ENCODE results near the gene NAA15.
"Not testable (repeated sequence)": the region's sequence is repeated elsewhere in the genome, so short reads cannot be mapped to it uniquely, and the experiment has no call there.

Gene NAA15

DNA sequence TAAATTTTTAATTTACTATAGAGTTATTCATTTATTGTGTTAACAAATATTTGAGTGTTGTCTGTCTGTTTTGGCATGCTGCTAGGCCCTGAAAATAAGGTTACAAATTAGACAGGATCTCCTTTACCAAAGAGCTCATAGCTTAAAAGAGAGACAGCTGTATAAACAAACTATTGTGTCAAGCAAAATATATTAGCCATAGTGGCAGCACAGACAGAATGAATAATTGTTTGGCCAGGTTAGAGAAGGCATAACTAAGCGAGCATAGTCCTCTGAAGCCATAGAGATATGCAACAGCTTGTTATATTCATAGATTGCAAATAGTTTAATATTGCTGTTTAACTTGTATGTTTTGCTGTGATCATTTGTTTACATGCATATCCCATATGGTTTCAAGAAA lies 67.7 kb downstream of the NAA15 start:
- no peak for DNase-seq

DNA sequence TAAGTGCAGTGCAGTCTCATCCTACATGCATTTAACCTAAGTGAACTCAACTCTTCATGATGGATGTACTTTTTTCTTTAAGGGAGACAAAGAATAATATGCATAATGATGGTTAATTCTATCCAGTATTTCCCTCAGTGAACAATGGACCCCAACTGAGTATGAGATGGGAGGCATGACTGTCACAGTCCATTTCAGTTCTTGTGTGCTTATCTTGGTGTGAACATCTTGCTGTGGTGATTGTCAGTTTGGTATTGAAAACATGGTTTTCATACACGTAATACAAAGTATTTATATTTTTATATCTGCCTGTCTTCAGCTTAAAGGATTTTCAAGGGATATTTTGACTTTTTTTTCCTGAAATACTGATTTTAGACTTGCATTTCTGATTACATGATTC lies 72.9 kb downstream of the NAA15 start:
- DNase-seq, result no peak

DNA sequence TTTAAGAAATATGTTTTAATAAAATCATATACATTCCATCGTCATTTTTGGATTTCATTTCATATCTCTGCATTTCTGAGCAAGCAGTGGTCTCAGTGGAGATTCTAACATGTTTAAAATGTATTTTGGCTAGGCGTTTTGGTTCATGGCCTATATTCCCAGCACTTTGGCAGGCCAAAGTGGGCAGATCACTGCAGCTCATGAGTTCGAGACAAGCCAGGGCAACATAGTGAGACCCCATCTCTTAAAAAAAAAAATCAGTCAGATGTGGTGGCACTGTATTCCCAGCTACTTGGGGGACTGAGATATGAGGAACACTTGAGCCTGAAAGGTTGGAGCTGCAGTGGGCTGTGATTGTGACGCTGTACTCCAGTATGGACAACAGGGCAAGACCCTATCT lies 85.1 kb downstream of the NAA15 start:
- DNase-seq, result no peak

DNA sequence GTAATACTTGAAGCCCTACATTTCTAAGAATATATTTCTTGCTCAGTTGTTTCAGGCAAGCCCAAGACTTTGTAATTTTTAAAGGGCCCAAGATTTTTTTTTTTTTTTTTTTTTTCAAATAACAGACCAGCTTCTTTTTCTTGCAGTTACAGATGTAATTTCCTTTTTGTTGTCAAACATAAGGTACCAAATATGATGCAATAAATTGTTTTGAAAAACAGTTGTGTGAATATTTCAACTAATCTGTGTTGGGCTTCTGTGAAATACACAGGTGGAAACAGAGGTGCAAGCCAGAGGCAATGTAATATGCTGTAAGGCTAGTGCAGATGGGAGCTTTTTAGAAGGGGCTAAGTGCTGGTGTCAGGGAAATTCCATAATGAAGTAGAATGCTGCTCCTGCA lies 87.8 kb downstream of the NAA15 start:
- no peak for DNase-seq

DNA sequence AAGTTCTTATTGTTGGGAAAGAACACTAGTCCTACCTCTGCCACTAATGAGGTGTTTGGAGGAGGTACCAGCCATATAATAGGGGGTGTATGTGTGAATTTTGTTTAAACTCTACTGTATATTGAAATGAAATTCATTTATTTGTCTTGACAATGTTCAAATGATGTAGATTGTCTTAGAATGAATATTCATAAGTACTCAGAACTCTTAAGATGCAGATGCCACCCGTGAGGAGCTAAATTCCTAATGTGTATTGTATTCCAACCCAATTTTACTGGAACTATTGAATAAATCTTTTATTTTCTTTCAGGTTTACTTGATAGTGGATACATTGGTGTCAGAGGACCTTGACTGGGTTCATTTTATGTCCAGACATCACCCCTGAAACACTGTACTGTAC lies 88.7 kb downstream of the NAA15 start:
- no peak for DNase-seq

DNA sequence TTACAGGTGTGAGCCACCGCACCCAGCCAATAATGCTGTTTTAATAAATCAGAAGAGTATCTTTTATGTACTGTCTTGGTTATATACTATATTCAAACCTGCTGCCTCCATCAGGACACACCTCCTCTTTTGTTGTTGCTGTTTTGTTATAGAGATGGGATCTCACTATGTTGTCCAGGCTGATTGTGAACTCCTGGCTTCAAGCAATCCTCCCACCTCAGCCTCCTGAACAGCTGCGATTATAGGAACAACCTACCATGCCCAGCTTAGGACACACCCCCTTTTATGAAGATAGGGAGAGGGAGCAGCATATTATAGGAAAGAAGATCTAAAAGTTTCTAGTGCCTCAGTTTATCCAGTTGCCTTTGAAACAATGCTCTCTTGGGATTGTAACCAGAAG lies 90.4 kb downstream of the NAA15 start:
- DNase-seq, result no peak

DNA sequence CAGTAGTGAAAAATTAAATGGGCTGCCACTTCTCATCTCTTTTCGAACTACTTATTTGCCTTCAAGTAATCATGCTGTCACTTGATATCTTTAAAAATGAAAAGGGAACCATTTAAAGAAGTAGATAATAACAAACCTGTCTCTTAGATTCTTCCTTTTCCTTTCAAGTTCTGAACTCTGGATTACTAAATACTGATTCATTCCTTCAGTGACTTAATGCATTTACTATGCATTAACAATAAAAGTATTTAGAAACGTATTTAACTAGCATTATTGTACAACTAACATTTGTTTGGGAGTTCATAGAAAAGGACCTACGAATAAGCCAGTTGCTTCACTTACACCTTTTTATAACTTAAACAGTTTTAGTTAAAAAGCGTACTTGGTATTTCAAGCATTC lies 91.5 kb downstream of the NAA15 start:
- no peak for DNase-seq

DNA sequence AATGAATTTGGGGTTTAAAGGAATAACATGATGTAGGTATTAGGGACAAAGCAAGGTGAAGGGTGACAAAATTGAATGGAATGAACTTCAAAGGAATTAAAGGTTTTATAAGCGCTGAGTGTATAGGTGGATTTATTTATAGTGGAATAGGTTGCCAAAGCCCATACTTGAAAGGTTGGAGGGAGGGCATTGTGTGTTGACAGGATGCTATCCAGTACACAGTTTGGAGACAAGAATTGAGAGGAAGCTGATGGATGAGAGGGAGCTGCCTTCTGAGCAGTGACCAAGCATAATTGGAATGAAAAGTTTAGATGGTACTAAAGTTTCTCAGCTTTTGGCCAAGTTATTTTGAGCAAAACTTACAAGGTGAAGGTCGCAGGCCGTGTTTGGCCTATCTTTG lies 100.1 kb downstream of the NAA15 start:
- DNase-seq, result peak; percentile 1

DNA sequence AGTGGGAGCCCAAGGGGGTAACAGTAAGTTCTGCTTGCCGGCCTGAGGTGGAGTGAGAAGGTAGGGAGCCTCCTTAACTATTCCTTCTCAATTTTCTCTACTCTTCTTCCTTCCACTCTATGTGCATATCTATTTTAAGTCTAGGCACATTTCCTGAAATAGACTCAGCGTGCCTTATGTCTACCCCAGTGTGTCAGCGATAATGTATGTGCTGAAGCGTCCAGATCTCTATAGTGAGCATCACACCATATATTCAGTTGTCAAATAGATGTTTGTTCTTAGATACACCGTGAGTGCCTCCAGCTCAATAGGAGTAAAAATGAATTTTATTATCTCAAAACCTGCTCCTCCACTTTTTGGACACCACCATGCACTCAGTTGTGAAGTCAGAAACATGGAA lies 101.1 kb downstream of the NAA15 start:
- DNase-seq, result no peak

DNA sequence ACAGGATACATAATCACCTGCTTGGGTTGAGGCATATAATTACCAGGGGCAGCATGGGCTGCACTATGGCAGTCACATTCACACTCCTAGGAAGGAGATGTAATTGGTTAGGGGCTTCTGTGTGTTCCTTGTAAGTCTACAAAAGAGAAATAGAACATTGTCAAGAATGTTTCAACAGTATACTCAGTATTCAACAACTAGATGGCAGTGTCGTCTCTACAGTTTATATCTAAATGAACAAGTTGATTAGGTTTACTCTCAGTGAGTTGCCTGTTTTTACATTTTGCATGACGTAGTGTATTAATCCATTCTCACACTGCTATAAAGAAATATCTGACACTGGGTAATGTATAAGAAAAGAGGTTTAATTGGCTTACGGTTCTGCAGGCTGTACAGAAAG lies 102.2 kb downstream of the NAA15 start:
- DNase-seq, result no peak

DNA sequence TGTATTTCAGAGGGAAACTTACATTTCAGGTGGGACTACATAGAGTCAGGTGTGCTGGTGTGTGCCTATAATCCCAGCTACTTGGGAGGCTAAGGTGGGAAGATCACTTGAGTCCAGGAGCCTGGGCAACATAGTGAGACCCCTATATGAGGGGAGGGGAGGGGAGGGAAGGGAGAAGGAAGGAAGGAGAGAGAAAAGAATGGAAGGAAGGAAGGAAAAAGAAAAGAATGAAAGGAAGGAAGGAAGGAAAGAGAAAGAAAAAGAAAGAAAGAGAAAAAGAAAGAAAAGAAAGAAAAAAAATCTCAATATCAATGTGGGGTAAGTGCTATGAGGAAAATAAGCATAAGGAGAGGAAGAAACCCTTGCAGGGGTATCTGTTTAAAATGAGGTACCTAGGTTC lies 109.0 kb downstream of the NAA15 start:
- DNase-seq, result no peak

DNA sequence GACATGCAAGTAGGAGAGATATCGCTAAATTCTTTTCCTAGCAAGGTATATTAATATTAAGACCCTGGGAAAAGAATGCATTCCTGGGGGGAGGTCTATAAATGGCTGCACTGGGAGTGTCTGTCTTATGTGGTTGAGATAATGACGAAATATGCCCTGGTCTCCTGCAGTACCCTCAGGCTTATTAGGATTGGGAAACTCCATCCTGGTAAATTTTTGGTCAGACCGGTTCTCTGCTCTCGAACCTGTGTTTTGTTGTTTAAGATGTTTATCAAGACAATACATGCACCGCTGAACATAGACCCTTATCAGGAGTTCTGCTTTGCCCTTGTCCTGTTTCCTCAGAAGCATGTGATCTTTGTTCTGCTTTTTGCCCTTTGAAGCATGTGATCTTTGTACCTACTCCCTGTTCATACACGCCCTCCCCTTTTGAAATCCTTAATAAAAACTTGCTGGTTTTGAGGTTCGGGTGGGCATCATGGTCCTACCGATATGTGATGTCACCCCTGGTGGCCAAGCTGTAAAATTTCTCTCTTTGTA lies 113.4 kb downstream of the NAA15 start:
- DNase-seq, result not testable (repeated sequence)

DNA sequence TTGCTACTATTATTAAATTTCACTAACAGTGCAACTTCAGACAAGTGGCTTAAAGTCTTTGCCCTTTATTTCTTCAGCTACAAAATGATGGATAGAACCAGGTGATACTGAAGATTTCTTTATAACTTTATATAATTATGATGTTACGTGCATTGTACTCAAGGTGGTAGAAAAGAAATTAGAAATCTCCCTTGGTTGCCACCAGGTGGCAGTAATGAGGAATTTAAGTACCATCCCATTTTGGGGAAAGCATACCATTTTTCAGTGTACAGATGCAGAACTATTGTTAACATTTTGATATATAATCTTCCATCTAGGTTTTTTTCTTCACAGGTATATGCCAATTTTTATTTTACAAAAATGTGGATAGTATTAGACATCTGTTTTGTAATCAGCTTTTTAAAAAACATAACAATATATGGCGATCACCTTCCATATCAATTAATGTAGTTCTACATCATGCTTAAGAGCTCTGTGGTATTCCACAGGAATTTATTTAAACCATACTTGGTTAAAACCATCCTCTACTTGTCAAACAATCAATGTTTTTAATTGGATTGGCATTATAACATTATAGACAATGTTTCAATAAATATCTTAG lies 114.9 kb downstream of the NAA15 start:
- DNase-seq, result no peak

DNA sequence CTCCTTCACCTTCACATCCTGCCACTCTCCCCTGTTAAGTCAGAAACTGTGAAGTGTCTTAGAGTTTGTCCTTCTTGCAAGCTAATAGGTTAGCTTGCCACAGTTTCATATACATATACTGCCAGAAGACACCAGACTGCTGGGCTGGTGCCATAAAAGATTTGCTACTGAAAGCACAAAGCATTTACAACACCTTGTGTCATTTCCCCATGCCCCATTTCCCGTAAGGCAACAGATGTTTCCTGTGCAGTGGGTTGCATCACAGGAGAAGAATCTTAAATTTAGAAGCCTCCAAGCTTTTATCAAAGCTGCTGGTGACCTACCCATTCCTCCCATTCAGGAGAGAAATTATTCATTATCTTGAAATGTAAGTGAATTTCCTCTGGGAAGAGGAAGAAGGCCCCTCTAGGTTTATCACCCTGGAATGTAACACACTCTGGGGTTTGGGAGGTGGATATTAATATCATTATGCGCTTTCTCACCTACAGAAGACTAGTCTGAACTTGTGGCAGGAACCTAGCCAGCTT lies 118.1 kb downstream of the NAA15 start:
- peak; percentile 82 for DNase-seq

DNA sequence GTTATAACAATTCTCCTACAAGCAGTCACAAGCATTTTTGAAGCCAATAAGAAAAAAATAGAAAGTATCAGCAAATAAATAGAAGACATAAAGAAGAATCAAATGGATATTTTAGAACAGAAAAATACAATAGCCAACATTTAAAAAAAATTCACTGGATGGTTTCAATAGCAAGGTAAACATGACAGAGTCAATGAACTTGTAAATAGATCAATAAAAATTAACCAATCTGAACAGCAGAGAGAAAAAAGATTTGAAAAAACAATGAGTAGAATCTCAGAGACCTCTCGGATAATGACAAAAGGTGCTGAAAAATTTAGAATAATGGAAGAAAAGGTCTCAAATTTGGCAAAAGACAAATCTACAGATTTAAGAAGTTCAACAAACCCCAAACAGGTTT lies 119.3 kb downstream of the NAA15 start:
- no peak for DNase-seq

DNA sequence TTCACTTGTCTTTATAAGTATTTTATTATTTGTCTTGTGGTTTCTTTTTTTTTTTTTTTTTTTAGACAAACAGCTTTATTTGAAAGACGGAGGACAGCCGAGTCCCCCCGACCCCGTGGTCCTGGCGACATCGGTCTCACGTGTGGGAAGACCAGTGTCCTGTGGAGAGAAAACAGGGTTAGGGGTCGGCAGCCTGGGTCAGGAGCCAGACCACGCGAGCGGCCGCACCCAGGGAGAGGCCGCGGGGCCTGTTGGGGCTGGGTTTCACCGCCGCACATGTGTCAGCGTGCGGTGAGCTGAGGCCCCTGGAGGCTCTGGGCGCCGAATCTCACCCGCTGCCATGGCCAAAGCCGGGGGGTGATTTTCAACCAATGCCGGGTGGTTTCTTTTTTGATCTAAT lies 134.8 kb downstream of the NAA15 start:
- no peak for DNase-seq

DNA sequence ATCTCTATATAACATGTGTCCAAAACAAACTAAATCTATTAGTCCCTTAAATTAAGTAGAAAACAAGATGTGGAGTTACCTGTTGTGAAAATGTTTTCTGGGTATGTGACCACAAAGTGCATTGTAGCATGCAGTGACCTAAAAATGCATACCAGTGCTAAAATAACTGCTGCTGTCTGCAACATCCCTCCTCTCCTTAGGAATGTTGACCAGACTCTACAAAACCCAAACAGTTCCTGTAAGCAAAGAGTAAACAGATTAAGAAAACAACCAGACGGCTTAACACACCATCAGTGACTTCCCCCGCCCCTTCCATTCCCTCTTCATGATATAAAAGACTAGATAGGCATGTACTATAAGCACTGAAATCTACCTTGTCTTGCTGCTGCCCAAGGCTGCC lies 136.8 kb downstream of the NAA15 start:
- DNase-seq, result no peak

DNA sequence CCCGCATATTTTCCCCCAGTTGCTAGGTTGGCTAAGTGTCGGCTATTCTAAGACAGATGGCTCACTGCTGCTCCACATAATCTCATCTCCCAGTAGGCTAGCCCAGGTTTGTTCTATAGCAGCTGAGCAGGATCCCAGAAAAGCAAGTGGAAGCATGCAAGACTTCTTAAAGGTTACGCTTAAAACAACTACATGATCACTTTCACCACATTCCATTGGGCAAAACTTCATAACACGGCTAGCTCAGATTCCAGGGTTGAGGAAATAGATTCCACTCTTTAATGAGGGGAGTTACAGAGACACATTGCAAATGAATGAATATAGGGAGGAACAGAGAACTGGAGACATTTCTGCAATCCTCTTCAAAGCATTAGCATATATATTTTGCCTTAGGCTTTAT lies 139.7 kb downstream of the NAA15 start:
- DNase-seq, result no peak

DNA sequence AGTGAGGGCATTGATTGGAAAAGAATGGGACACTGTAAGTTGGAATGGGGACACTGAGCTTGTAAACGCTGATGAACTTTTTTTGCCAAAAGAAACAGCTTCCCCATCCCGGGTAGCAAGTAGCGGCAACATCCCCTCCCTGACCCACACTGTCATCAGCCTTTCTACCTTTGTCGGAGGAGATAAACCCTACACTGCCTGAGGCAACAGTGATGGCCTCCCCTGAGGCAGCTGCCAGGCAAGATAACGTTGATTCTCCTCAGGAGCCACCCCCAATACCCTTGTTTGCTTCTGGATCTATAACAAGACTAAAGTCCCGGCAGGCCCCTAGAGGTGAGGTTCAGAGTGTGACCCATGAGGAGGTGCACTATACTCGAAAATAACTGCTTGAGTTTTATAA lies 142.4 kb downstream of the NAA15 start:
- no peak for DNase-seq

DNA sequence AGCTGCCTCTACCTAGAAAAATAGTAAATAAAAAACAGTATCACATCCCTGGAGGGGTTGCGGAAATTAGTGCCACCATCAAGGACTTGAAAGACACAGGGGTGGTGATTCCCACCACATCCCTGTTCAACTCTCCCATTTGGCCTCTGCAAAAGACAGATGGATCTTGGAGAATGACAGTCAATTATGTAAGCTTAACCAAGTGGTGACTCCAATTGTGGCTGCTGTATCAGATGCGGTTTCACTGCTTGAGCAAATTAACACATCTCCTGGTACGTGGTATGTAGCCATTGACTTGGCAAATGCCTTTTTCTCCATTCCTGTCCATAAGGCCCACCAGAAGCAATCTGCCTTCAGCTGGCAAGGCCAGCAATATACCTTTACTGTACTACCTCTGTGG lies 143.6 kb downstream of the NAA15 start:
- not testable (repeated sequence) for DNase-seq

DNA sequence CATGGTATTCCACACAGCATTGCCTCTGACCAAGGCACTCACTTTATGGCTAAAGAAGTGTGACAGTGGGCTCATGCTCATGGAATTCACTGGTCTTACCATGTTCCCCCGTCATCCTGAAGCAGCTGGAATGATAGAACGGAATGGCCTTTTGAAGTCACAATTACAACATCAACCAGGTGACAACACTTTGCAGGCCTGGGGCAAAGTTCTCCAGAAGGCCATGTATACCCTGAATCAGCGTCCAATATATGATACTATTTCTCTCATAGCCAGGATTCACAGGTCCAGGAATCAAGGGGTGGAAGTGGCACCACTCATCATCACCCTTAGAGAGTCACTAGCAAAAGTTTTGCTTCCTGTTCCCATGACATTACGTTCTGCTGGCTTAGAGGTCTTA lies 145.8 kb downstream of the NAA15 start:
- not testable (repeated sequence) for DNase-seq

DNA sequence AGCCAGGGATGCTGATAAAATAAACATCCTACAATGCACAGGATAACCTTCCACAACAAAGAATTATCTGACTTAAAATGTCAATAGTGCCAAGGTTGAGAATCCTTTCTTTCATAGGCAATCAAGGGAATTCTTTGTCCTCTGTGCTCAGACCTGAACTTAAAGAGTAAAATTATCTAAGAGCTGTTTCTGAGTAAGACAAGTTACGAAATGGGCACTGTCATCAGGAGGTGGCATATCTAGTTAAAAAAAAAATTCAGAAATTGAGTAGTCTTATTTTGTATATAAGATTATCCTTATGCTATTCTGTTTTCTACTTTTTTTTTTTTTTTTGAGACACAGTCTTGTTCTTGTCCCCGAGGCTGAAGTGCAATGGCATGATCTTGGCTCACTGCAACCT lies 149.3 kb downstream of the NAA15 start:
- no peak for DNase-seq

DNA sequence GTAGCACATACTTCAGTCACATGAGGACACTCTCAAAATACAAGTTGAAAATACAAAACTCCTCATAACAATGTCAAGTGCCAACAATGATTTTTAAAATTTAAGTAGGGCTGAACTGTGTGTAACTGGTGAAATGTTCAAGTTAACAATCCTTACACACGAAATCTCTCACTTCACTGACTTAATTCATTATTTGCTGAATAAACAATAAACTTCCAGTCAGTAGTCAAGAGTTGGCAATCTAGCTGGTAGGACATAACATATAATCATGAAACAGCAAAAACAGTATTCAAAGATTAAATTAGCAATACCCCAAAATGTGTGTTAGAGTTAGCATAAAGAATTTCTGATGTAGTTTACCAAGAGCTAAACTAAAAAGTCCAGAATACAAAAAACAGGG lies 150.7 kb downstream of the NAA15 start:
- DNase-seq, result no peak

DNA sequence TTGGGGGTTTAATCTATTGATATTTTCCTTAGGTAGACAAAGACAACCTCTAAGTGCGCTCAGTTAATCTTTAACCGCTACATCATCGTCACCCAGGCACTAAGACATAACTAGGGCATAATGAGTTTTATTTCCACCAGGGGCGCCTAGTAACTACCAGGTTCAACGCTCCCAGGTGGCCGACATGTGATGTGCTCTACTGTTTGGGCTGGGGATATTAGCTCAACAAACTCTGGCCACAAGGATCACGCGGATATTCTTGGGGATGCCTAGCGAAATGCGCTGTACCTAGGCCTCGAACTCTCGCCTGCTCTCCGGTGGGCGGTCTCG lies 151.7 kb downstream of the NAA15 start:
- DNase-seq, result no peak

DNA sequence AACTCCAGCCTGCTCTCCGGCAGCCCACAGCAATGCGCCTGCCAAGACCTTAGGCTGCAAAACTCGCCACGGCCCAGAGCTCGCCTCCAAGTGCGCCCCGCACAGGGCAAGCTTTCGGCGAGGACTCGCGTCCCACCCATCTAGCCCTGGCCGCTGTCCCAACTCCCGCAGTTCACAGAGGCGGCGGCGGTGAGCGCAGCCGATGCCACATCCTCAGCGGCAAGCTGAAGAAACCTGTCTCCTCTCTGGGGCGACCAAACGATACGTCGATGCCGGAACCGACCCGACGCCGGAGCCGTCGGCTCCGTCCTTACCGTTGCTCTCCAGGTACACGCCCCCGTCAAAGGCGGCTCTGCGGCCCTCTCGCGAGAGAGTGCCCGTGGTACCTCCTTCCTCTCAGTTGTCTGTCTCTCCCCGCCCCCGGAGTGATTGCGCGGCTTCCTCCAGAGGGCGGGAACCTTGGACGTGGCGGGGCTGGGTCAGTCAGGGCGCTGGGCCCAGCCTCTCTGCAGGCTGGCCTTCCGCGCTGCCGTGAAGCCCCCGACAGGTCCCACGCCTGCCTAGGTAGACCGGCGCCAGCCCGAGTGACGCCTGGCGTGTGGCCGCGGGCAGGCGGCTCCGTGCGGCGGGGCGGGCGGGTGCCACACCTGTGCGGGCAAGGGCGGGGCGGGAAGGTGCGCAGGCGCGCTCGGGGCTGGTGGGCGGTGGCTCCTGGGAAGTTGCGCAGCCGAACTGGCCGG lies 152.2 kb downstream of the NAA15 start:
- DNase-seq, result peak; percentile 95

All from GDM1 (cell line).